ENCODE results near the gene CEACAM3.

GRCh38 chr19:41807176-41807575 lies 10.8 kb downstream of the CEACAM3 start:
- TF ChIP-seq HMGXB4 (CRISPR knock-in tag; IDR thresholded peaks at IDR 0.05; ENCODE audit: borderline replicate concordance): no peak
- TF ChIP-seq CTCF (IDR thresholded peaks at IDR 0.05): no peak
- no peak for TF ChIP-seq ZNF302 (CRISPR knock-in tag; IDR thresholded peaks at IDR 0.05)
- no peak for TF ChIP-seq ELK1 (IDR thresholded peaks at IDR 0.05; ENCODE audit: low read depth, low read length)
- no peak for TF ChIP-seq POLR2AphosphoS2 (conservative IDR thresholded peaks at IDR 0.05; ENCODE audit: low read length)
- no peak for TF ChIP-seq PBX3 (IDR thresholded peaks at IDR 0.05)
- TF ChIP-seq POLR2A (IDR thresholded peaks at IDR 0.05; ENCODE audit: low read length): no peak
- TF ChIP-seq RAD21 (conservative IDR thresholded peaks at IDR 0.05 in 1 of 2, IDR thresholded peaks at IDR 0.05 in 1 of 2): no peak
- TF ChIP-seq EHMT2 (IDR thresholded peaks at IDR 0.05; ENCODE audit: low read depth): no peak
- TF ChIP-seq EP300 (IDR thresholded peaks at IDR 0.05): no peak
- no peak for TF ChIP-seq MYC (IDR thresholded peaks at IDR 0.05; ENCODE audit: borderline replicate concordance, low read length)
- no peak for TF ChIP-seq USF2 (IDR thresholded peaks at IDR 0.05)
- no peak for TF ChIP-seq NR3C1 (IDR thresholded peaks at IDR 0.05)
- no peak for TF ChIP-seq FOXS1 (CRISPR knock-in tag; IDR thresholded peaks at IDR 0.05)

All from A549 (cell line).